CD1c-positive myeloid dendritic cell (primary cell): Measurements from ENCODE around the gene RCL1.
"Not testable (repeated sequence)": the region's sequence is repeated elsewhere in the genome, so short reads cannot be mapped to it uniquely, and the experiment has no call there.

Experiments used
- DNase-seq: peaks from one replicate; pipeline ENCODE4 v3.0.0-alpha.2; 2016; ENCODE audit errors: extremely low spot score

Gene RCL1, protein sequence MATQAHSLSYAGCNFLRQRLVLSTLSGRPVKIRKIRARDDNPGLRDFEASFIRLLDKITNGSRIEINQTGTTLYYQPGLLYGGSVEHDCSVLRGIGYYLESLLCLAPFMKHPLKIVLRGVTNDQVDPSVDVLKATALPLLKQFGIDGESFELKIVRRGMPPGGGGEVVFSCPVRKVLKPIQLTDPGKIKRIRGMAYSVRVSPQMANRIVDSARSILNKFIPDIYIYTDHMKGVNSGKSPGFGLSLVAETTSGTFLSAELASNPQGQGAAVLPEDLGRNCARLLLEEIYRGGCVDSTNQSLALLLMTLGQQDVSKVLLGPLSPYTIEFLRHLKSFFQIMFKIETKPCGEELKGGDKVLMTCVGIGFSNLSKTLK

DNA sequence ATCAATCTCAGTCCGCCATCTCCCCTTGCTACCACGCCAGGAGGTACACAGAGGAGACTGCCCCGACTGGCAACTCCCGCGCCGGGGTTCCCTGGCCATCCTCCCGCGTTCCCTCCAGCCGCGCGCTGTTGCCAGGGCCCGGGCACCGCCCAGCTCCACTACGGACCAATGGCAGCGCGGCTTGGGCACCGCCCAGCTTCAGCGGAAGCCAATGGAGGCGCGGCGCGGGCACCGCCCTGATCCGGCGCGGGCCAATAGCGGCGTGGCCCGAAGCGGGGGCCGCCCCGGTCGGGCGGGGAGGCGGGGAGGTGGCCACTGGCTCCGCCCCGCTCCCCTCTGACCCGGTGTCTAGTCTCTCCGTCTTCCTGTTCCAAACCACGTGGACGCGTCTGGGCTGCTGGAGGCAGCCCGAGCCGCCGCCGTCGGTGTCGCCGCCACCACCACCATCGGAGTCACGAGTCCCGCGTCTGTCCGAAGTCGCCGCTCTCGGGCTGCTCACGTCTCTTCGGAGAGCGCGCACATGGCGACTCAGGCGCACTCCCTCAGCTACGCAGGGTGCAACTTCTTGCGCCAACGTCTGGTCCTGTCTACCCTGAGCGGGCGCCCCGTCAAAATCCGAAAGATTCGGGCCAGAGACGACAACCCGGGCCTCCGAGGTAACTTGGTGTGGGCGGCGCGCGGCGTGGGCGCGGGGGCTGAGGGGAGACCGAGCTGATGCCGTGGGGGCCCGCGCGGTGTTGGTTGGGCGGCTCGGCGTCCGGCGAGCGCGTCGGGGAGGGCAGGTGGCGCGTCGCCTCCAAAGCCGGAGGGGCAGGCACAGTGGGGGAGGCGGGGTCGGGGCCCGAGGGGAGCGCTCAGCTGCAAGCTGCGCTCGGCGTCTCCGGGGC is at the start of gene RCL1:
Gene RCL1, plus strand, starts transcription at position 373 of the 887 bp plus-strand sequence. Its CDS starts 148 bp downstream, at position 521.
- peak; percentile 99 for DNase-seq

GRCh38 chr9:4743131-4743875 is 49.4 kb upstream of the RCL1 start:
- DNase-seq, result no peak

DNA sequence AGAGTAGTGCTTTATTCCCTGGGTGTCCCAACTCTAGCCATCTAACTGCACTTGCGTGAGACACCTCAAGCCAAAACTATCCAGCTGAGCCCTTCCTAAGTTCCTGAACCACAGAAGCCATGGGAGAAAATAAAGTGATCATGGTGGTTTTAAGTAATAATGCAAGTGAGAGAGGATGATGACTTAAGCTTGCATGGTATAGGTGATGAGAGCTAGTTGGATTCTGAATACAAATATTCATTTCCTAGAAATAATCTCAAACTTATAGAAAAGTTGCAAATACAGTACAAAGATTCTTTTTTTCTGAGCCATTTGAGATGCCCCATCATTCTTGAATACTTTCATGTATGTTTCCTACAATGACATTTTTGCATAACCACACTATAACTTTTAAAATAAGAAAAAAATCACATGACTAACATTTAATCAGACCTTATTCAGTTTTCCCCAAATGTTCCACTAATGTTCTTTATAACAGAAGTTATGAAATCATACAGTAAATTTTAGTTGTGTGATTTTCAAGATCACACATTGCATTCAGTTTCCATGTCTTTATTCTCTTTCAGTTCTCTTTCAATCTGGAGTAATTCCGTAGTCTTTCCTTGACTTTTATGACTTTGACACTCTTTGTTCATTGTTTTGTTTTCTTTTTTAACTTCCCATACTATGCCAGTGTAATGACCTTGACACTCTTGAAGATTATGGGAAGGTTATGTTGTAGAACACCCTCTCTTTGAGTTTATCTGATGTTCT is 46.3 kb upstream of the RCL1 start:
- no peak for DNase-seq

- DNase-seq, result no peak
These were observed 44.1 kb upstream of the RCL1 start for GRCh38 chr9:4748612-4749011.

DNA sequence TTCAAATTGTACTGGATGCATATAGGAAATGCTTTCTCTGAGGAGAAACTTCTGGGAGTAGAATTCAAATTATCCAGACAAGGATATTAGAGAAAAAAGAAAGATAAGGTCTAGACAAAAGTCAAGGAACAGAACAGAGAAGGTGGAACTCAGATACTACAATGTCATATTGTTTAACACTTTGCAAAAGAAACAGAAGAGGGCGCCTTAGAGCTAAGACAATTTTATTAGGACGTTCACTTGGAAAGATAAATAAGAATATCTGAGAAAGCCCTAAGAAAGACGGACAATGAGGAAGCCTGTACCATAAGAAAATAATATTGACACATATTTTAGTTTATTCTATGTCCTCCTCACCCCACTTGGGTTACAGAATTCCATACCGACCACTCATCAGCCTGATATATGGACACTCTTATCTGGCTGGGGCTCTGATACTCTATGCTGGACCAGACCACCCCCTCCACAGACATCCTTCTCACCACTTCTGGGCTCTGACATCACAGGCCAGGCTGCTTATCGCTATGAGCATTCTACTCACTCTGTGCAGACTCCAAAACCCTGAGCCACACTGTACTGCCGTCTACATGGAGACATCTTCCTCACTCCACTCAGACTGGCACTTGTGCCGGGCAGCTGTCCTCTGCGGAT is 42.6 kb upstream of the RCL1 start:
- peak; percentile 64 for DNase-seq

DNA sequence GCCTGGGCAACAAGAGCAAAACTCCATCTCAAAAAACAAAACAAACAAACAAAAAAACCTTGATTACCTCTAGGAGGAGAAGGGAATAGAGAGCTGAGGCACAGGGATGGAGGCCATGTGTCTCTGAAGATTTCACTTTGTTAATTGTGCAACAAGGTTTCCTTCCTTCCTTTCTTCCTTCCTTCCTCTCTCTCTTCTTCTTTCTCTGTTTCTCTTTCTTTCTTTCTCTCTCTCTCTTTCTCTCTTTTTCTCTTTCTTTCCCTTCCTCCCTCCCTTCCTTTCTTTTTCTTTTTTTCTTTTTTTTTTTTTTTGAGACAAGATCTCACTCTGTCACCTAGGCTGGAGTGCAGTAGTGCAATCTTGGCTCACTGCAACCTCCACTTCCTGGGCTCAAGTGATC is 38.2 kb upstream of the RCL1 start:
- DNase-seq, result not testable (repeated sequence)

- DNase-seq, result no peak
These were observed 37.6 kb upstream of the RCL1 start for GRCh38 chr9:4755026-4755609.

- DNase-seq, result no peak
These were observed 36.3 kb upstream of the RCL1 start for GRCh38 chr9:4756420-4756819.

DNA sequence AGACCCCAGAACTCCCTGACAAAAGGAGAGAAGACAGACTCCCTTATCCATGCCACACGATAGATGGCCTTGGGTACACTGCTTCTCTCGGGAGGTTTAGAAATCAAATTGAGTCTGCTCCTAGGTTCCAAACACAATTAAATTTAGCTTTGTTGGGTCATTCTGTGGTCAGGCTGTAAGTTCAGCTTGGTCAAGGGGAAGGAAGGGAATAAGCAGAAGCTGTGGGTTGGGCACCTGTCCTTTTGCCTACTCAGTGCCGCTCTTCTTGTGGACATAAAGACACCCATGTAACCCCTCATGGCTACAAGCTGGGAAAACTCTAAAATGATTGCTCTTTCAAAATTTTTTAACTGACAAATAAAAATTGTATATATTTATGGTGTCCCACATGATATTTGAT is 32.6 kb upstream of the RCL1 start:
- DNase-seq, result peak; percentile 64

- DNase-seq, result peak; percentile 74
These were observed 30.4 kb upstream of the RCL1 start for GRCh38 chr9:4762108-4762885.

GRCh38 chr9:4762886-4763541 is 29.7 kb upstream of the RCL1 start:
- peak; percentile 86 for DNase-seq

- DNase-seq, result no peak
These were observed 28.7 kb upstream of the RCL1 start for GRCh38 chr9:4764033-4764432.

GRCh38 chr9:4768681-4769080 is 24.1 kb upstream of the RCL1 start:
- DNase-seq, result no peak

DNA sequence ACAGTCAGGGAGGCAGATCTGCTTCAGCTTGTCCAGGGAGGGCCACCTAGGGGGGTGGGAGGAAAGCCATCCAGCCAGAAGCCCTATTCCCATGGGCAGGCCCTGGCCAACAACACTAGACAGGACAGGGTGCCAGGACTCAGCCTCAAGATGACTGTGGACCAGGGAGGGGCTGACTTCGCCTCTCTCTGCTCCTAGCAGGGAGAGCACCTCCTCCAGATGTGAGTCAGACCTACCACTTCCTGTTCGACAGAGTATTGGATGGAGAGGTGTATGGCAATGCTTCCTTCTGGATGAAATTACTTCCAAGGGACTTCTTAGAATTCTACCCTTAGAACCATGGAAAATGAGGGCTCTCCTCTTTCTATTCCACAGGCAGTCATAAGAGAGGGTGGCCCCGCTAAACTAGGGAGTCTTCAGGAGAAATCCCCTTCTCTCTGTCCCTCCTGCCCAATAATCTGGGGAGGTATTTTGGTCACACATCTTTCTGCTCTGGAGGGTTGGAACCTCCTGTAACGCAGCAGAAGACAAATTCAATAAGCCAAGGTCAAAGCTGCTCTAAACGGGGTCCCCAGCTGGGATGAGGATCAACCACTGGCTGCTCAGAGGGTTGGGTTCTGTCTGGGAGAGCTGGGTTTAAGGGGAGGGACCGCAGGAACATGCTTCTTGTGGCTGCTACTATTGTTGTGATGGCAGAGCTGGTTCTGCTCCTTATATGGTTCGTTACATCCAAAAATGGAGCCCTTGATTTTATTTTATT is 23.2 kb upstream of the RCL1 start:
- DNase-seq, result peak; percentile 29

DNA sequence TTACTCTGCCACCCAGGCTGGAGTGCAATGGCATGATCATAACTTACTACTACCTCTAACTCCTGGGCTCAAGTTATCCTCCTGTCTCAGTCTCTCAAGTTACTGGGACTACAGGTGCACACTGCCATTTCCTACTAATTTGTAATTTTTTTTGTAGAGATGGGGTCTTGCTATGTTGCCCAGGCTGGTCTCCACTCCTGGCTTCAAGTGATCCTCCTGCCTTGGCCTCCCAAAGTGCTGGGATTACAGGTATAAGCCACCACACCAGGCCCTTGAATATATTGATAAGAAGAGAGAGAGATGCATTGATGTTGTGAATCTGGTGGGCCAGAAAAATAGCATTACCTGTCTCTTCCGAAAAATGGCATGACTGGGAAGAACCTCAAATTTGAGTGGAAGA is 21.0 kb upstream of the RCL1 start:
- no peak for DNase-seq

- DNase-seq, result no peak
These were observed 18.5 kb upstream of the RCL1 start for GRCh38 chr9:4774209-4774608.

DNA sequence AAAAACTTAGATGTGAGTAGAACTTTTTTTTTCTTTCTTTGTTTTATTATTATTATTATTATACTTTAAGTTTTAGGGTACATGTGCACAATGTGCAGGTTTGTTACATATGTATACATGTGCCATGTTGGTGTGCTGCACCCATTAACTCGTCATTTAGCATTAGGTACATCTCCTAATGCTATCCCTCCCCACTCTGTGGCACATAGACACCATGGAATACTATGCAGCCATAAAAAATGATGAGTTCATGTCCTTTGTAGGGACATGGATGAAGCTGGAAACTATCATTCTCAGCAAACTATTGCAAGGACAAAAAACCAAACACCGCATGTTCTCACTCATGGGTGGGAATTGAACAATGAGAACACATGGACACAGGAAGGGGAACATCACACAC is 17.8 kb upstream of the RCL1 start:
- not testable (repeated sequence) for DNase-seq

DNA sequence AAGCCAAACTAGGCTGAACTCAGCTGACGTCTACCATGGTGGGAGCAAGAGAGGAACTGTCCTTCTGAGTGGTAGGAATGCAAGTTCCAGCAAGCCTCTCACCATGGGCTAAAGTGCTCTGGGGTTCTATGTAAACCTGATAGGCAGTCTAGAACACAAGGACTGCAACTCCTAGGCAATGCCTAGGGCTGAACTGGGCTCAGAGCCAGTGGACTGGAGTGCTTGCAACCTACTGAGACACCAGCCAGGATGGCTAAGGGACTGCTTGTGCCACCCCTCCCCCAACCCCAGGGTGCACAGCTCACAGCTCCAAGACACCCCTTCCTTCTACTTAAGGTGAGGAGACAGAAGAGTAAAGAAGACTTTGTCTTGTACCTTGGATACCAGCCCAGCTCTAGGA is 12.1 kb upstream of the RCL1 start:
- DNase-seq, result no peak
